Sigmoid colon (tissue), 7 donors: Measurements from ENCODE around the gene NID2. TPM values are rescaled to one million over a fixed set of nuclear protein-coding genes. Genes with fewer than 3 reads are reported as not detected.

ENCODE experiments used
- DNase-seq: peaks from one replicate; pipeline ENCODE4 v3.0.0-alpha.2; 2019
- H3K27ac ChIP-seq, 4 donors: fragments of 200-600 bp; sonication (generic); one replicate each; pipeline ENCODE4 v1.5.1; 2016 to 2019; ENCODE audit warnings: mild to moderate bottlenecking in 1 of 4
- H3K27me3 ChIP-seq, 3 donors: fragments of 200-600 bp; sonication (generic); one replicate each; pipeline ENCODE4 v1.5.1; 2019; ENCODE audit warnings: mild to moderate bottlenecking in 1 of 3
- H3K36me3 ChIP-seq, 4 donors: fragments of 200-600 bp; sonication (generic); one replicate each; pipeline ENCODE4 v1.5.1; 2016 to 2019
- H3K4me1 ChIP-seq, 4 donors: fragments of 200-600 bp; sonication (generic); one replicate each; pipeline ENCODE4 v1.5.1; 2017 to 2019
- H3K4me3 ChIP-seq, 4 donors: fragments of 200-600 bp; sonication (generic); one replicate each; pipeline ENCODE4 v1.5.1; 2017 to 2019; ENCODE audit warnings: mild to moderate bottlenecking in 2 of 4, moderate library complexity in 1 of 4
- H3K9me3 ChIP-seq, 4 donors: fragments of 200-600 bp in 3 of 4; sonication (generic) in 3 of 4; one replicate each; pipeline versions ENCODE4 v1.5.1 to v1.6.1; 2013 to 2019
- CTCF ChIP-seq, 4 experiments: fragments of 450-650 bp in 3 of 4; fragments of 200-600 bp in 1 of 4; IDR thresholded peaks; one replicate each; pipeline ENCODE4 v1.5.1; 2016 to 2019; ENCODE audit warnings: antibody characterized with exemption in 4 of 4, mild to moderate bottlenecking in 3 of 4, moderate library complexity in 2 of 4
- EP300 ChIP-seq, 4 donors: sonication (generic); formaldehyde crosslinking; IDR thresholded peaks; one replicate each; pipeline ENCODE4 v1.6.1; 2017; ENCODE audit warnings: antibody characterized with exemption in 4 of 4
- POLR2A ChIP-seq, 2 donors: fragments of 450-650 bp; IDR thresholded peaks; one replicate each; pipeline ENCODE4 v1.6.1; 2016; ENCODE audit warnings: antibody characterized with exemption in 2 of 2, mild to moderate bottlenecking in 2 of 2, moderate library complexity in 2 of 2
- POLR2AphosphoS5 ChIP-seq, 4 donors: sonication (generic); formaldehyde crosslinking; IDR thresholded peaks; one replicate each; pipeline ENCODE4 v1.6.1; 2017; ENCODE audit warnings: antibody characterized with exemption in 4 of 4
- WGBS, 2 donors: extraction: QIAGEN DNeasy Blood & Tissue Kit; methylation state at CpG; one replicate each; pipeline ENCODE4 v1.1.7; 2013; 5-methylcytosine and 5-hydroxymethylcytosine counted together
- intact Hi-C: fragments of 100-400 bp; cut with DNase I; formaldehyde crosslinking; loops from one replicate; pipeline ENCODE4 v1.15.1; 2023
- polyA plus RNA-seq, 3 donors: library from polyadenylated mRNA; stranded (reverse); fragments of 200-250 nt; gene quantifications; one replicate each; pipeline ENCODE4 v1.2.3, GENCODE V29; 2013
- total RNA-seq, 4 donors: library from RNA; depleted of rRNA; stranded (reverse); fragments of >200 nt; gene quantifications; one replicate each; pipeline ENCODE4 v1.1.0, GENCODE V29; 2016
- donor health status: healthy with polysubstance abuse.
- donor health status: Bipolar disorder and iron deficiency.
- donor health status: healthy.

The NID2 gene
- total and polyA plus RNA-seq, 7 donors = 0.46 to 52.9 (median 26.4) TPM

- H3K9me3 ChIP-seq = peaks cover 0 to 4% (median 1%) of the 10 kb centered on the region in 4 donors
- 59 to 81% methylated on average over 1 of the region's 1 CpG for WGBS, 2 donors
- intact Hi-C loops = no loop called here
- no peaks in the 10 kb centered on the region for H3K27me3 ChIP-seq
- H3K4me1 ChIP-seq = no peaks in the 10 kb centered on the region
- no peak overlapping the region for H3K4me3 ChIP-seq
- no peaks in the 10 kb centered on the region for H3K36me3 ChIP-seq
- H3K27ac ChIP-seq = no peak overlapping the region
- no peak for DNase-seq
- TF ChIP-seq CTCF (IDR thresholded peaks at IDR 0.05) (no peak), POLR2A (IDR thresholded peaks at IDR 0.05) (no peak), POLR2AphosphoS5 (IDR thresholded peaks at IDR 0.05) (no peak), EP300 (IDR thresholded peaks at IDR 0.05) (no peak)
Observed at GRCh38 chr14:52089218-52089617, 20.4 kb upstream of the NID2 start.

- Histone ChIP-seq H3K9me3 (peaks cover 0 to 4% (median 1%) of the 10 kb centered on the region in 4 donors), H3K36me3 (no peaks in the 10 kb centered on the region), H3K4me1 (no peaks in the 10 kb centered on the region), H3K27ac (no peak overlapping the region), H3K4me3 (no peak overlapping the region), H3K27me3 (no peaks in the 10 kb centered on the region)
- DNase-seq = no peak
- 70% methylated on average over 4 of the region's 4 CpGs for WGBS, 2 donors
- TF ChIP-seq CTCF (IDR thresholded peaks at IDR 0.05) = no peak
- TF ChIP-seq POLR2AphosphoS5 (IDR thresholded peaks at IDR 0.05) = no peak
- TF ChIP-seq POLR2A (IDR thresholded peaks at IDR 0.05) = no peak
- TF ChIP-seq EP300 (IDR thresholded peaks at IDR 0.05) = no peak
- intact Hi-C loops = no loop called here
Observed at GRCh38 chr14:52086711-52087110, 17.9 kb upstream of the NID2 start.

- DNase-seq = no peak
- Histone ChIP-seq H3K27me3 (no peaks in the 10 kb centered on the region), H3K27ac (no peak overlapping the region), H3K4me1 (peaks cover 0 to 8% (median 0%) of the 10 kb centered on the region in 4 donors), H3K9me3 (peaks cover 0 to 4% (median 1%) of the 10 kb centered on the region in 4 donors), H3K36me3 (no peaks in the 10 kb centered on the region), H3K4me3 (no peak overlapping the region)
- intact Hi-C loops = no loop called here
- no peak for TF ChIP-seq POLR2A (IDR thresholded peaks at IDR 0.05)
- TF ChIP-seq CTCF (IDR thresholded peaks at IDR 0.05) = no peak
- TF ChIP-seq EP300 (IDR thresholded peaks at IDR 0.05) = no peak
- no peak for TF ChIP-seq POLR2AphosphoS5 (IDR thresholded peaks at IDR 0.05)
Observed at GRCh38 chr14:52082903-52083302, 14.0 kb upstream of the NID2 start.

- no peaks in the 10 kb centered on the region for H3K27me3 ChIP-seq
- no peak overlapping the region for H3K27ac ChIP-seq
- H3K9me3 ChIP-seq = peaks cover 0 to 4% (median 1%) of the 10 kb centered on the region in 4 donors
- no peaks in the 10 kb centered on the region for H3K36me3 ChIP-seq
- WGBS, 2 donors = 91 to 93% methylated on average over 3 of the region's 3 CpGs
- TF ChIP-seq POLR2AphosphoS5 (IDR thresholded peaks at IDR 0.05) = no peak
- no peak for TF ChIP-seq EP300 (IDR thresholded peaks at IDR 0.05)
- TF ChIP-seq POLR2A (IDR thresholded peaks at IDR 0.05) = no peak
- TF ChIP-seq CTCF (IDR thresholded peaks at IDR 0.05) = no peak
- intact Hi-C loops = no loop called here
- peaks cover 0 to 8% (median 0%) of the 10 kb centered on the region in 4 donors for H3K4me1 ChIP-seq
- DNase-seq = no peak
- H3K4me3 ChIP-seq = no peak overlapping the region
Observed at GRCh38 chr14:52081964-52082363, 13.1 kb upstream of the NID2 start.
